K562 (cell line): ENCODE data around the gene LDLR. TPM values are rescaled to one million over a fixed set of nuclear protein-coding genes. Genes with fewer than 3 reads are reported as not detected.

Experiments
- CEBPG ChIP-seq, 3 experiments: fragments of 200-800 bp in 1 of 3; sonication (Bioruptor generic) in 1 of 3; sonication (generic) in 1 of 3; formaldehyde crosslinking in 1 of 3; IDR thresholded peaks in 2 of 3; conservative IDR thresholded peaks in 1 of 3; 2 replicates each; pipeline versions ENCODE4 v1.6.1 to v1.8.0; 2016 to 2022; ENCODE audit warnings: missing compliant biosample characterization in 2 of 3, missing genetic modification characterization in 2 of 3, mild to moderate bottlenecking in 1 of 3, missing genetic modification reagents in 1 of 3
- CREB3 ChIP-seq: fragments of 450-650 bp; conservative IDR thresholded peaks from 2 replicates; pipeline ENCODE4 v1.6.1; 2016; ENCODE audit warnings: missing genetic modification characterization, low read depth, mild to moderate bottlenecking, missing compliant biosample characterization, moderate library complexity
- CREM ChIP-seq: IDR thresholded peaks from 2 replicates; pipeline ENCODE4 v1.6.1; 2014; ENCODE audit warnings: antibody characterized with exemption, low read depth
- CSDE1 ChIP-seq, 2 experiments: fragments of 450-650 bp; IDR thresholded peaks; 2 replicates each; pipeline ENCODE4 v1.6.1; 2016; ENCODE audit warnings: mild to moderate bottlenecking in 1 of 2
- DIDO1 ChIP-seq: fragments of 450-650 bp; IDR thresholded peaks from 2 replicates; pipeline ENCODE4 v1.6.1; 2016; ENCODE audit warnings: low read depth, missing biosample characterization, missing genetic modification characterization
- DPF2 ChIP-seq: fragments of 450-650 bp; IDR thresholded peaks from 2 replicates; pipeline ENCODE4 v1.6.1; 2016
- ETS1 ChIP-seq: conservative IDR thresholded peaks from 2 replicates; pipeline ENCODE4 v1.6.1; 2011; ENCODE audit warnings: low read depth, mild to moderate bottlenecking, low read length; ENCODE audit not compliant: control insufficient read depth
- FOXA3 ChIP-seq, 2 experiments: fragments of 450-650 bp in 1 of 2; sonication (generic) in 1 of 2; formaldehyde crosslinking; IDR thresholded peaks in 1 of 2; conservative IDR thresholded peaks in 1 of 2; 2 replicates each; pipeline versions ENCODE4 v1.4.0 to v1.8.0; 2020 to 2022; ENCODE audit warnings: mild to moderate bottlenecking in 2 of 2, missing genetic modification reagents in 1 of 2
- MLLT1 ChIP-seq, 2 experiments: fragments of 450-650 bp; IDR thresholded peaks; 2 replicates each; pipeline ENCODE4 v1.6.1; 2016
- PPARD ChIP-seq: fragments of 250-450 bp; sonication (Bioruptor Pico); IDR thresholded peaks from 2 replicates; pipeline ENCODE4 v1.8.0; 2022; ENCODE audit warnings: inconsistent platforms, mild to moderate bottlenecking, moderate library complexity
- RAD21 ChIP-seq, 2 experiments: fragments of 250-450 bp in 1 of 2; fragments of 450-650 bp in 1 of 2; sonication (Bioruptor Pico) in 1 of 2; formaldehyde crosslinking in 1 of 2; IDR thresholded peaks in 1 of 2; conservative IDR thresholded peaks in 1 of 2; 2 replicates each; pipeline versions ENCODE4 v1.4.0 to v1.8.0; 2020 to 2022; ENCODE audit warnings: mild to moderate bottlenecking in 2 of 2, moderate library complexity in 1 of 2
- ZBTB1 ChIP-seq: sonication (generic); formaldehyde crosslinking; IDR thresholded peaks from 2 replicates; pipeline ENCODE4 v1.8.1; 2023; ENCODE audit warnings: missing genetic modification reagents, low read depth, mild to moderate bottlenecking, borderline replicate concordance
- ZBTB12 ChIP-seq: fragments of 250-450 bp; sonication (Bioruptor Pico); IDR thresholded peaks from 2 replicates; pipeline ENCODE4 v1.4.0; 2020
- ZKSCAN8 ChIP-seq: fragments of 200-800 bp; sonication (Bioruptor generic); IDR thresholded peaks from 2 replicates; pipeline ENCODE4 v1.6.1; 2016; ENCODE audit warnings: missing genetic modification characterization, missing compliant biosample characterization
- ZNF224 ChIP-seq: sonication (generic); formaldehyde crosslinking; IDR thresholded peaks from 2 replicates; pipeline ENCODE4 v1.8.0; 2022; ENCODE audit warnings: mild to moderate bottlenecking, missing genetic modification reagents
- ZNF41 ChIP-seq: fragments of 250-450 bp; sonication (Bioruptor Pico); conservative IDR thresholded peaks from 2 replicates; pipeline ENCODE4 v1.4.0; 2020; ENCODE audit warnings: mild to moderate bottlenecking
- ZNF551 ChIP-seq: fragments of 250-450 bp; sonication (Bioruptor Pico); IDR thresholded peaks from 2 replicates; pipeline ENCODE4 v1.5.0; 2021; ENCODE audit warnings: mild to moderate bottlenecking, moderate library complexity
- ZNF740 ChIP-seq, 3 experiments: fragments of 200-800 bp in 1 of 3; sonication (Bioruptor generic) in 1 of 3; sonication (generic) in 1 of 3; formaldehyde crosslinking in 1 of 3; IDR thresholded peaks; 2 replicates each; pipeline versions ENCODE4 v1.6.1 to v1.8.0; 2016 to 2022; ENCODE audit warnings: mild to moderate bottlenecking in 2 of 3, missing compliant biosample characterization in 2 of 3, missing genetic modification characterization in 2 of 3, missing genetic modification reagents in 1 of 3
- polyA plus RNA-seq, 8 experiments: library from polyadenylated mRNA; depleted of rRNA in 4 of 8; stranded (reverse) in 5 of 8; unstranded in 3 of 8; fragments of >200 nt; fragmentation: Nextera tagmentation in 2 of 8; fragmentation: Illumina TruSeq in 1 of 8; extraction: Ambion mirVana in 2 of 8; extraction: Trizol in 1 of 8; gene quantifications; 2 replicates each; pipeline versions ENCODE4 v1.2.1 to v1.2.3, GENCODE V29; 2011 to 2014; ENCODE audit warnings: inconsistent platforms in 1 of 8, missing spikeins in 1 of 8
- total RNA-seq, 7 experiments: library from RNA; depleted of rRNA in 6 of 7; stranded (reverse); fragments of >200 nt in 6 of 7; fragmentation: Illumina TruSeq in 2 of 7; extraction: Trizol in 2 of 7; gene quantifications; 2 replicates each; pipeline versions ENCODE4 v1.2.1 to v1.2.3, GENCODE V29; 2011 to 2021; ENCODE audit warnings: low replicate concordance in 1 of 7

The LDLR gene
- total and polyA plus RNA-seq, 9 of the 15 experiments (the other 6 are each of a cell fraction or from before 2014, with no cell fraction given) = 19.9 to 114 (median 56.3) TPM

GRCh38 chr19:11090997-11091702 lies 1.9 kb downstream of the LDLR start (continued):
- no peak for TF ChIP-seq CREM
- TF ChIP-seq FOXA3 (CRISPR knock-in tag; conservative IDR thresholded peaks at IDR 0.05 in 1 of 2, IDR thresholded peaks at IDR 0.05 in 1 of 2) = no peak
- TF ChIP-seq CREB3 = no peak
- TF ChIP-seq ZNF41 (CRISPR knock-in tag) = no peak
- no peak for TF ChIP-seq ZBTB12
- no peak for TF ChIP-seq ZNF224
- peak in 1 of 2 experiments; percentile 7; a peak in 3 of 4 replicates for TF ChIP-seq MLLT1 (IDR thresholded peaks at IDR 0.05)
- no peak for TF ChIP-seq ZKSCAN8 (CRISPR knock-in tag)
- TF ChIP-seq DIDO1 (tag) = no peak
- no peak for TF ChIP-seq CSDE1 (IDR thresholded peaks at IDR 0.05)
- 0 out of 2 replicates have a peak, but pooled peaks have one; percentile 12 for TF ChIP-seq CEBPG (CRISPR knock-in tag; IDR thresholded peaks at IDR 0.05)
- TF ChIP-seq CEBPG (tag; conservative IDR thresholded peaks at IDR 0.05 in 1 of 2, IDR thresholded peaks at IDR 0.05 in 1 of 2) = no peak
- TF ChIP-seq ZBTB1 (CRISPR knock-in tag) = no peak
- TF ChIP-seq PPARD (CRISPR knock-in tag) = no peak
- no peak for TF ChIP-seq DPF2
- TF ChIP-seq ETS1 = no peak
- TF ChIP-seq RAD21 (CRISPR knock-in tag; conservative IDR thresholded peaks at IDR 0.05 in 1 of 2, IDR thresholded peaks at IDR 0.05 in 1 of 2) = no peak
- TF ChIP-seq ZNF551 (CRISPR knock-in tag) = no peak
- no peak for TF ChIP-seq ZNF740 (CRISPR knock-in tag; IDR thresholded peaks at IDR 0.05)
- TF ChIP-seq ZNF740 (tag; IDR thresholded peaks at IDR 0.05) = no peak
